Naive B cell (primary cell): ENCODE measurements around the gene SMCP. TPM values are rescaled to one million over a fixed set of nuclear protein-coding genes. Genes with fewer than 3 reads are reported as not detected.

Experiments used
- ATAC-seq, 2 donors: fragments of 150-1000 bp; cut with Tn5 transposase; 2 replicates each; pipeline ENCODE4 v1.10.0; 2021; ENCODE audit warnings: low read depth in 2 of 2, mild to moderate bottlenecking in 2 of 2, moderate library complexity in 2 of 2
- DNase-seq: peaks from one replicate; pipeline ENCODE4 v3.0.0; 2022
- H3K27ac Mint-ChIP-seq, 6 donors: one replicate each; pipeline ENCODE4 v1.8.0; 2020 to 2022; ENCODE audit warnings: mild to moderate bottlenecking in 6 of 6, mixed read lengths in 6 of 6, moderate library complexity in 5 of 6, inconsistent platforms in 2 of 6
- H3K27me3 Mint-ChIP-seq, 3 donors: one replicate each; pipeline ENCODE4 v1.8.0; 2021 to 2022; ENCODE audit warnings: mixed read lengths in 3 of 3, mild to moderate bottlenecking in 1 of 3
- H3K36me3 Mint-ChIP-seq, 2 donors: one replicate each; pipeline ENCODE4 v1.8.0; 2020 to 2022; ENCODE audit warnings: mixed read lengths in 2 of 2, inconsistent platforms in 1 of 2, mild to moderate bottlenecking in 1 of 2
- H3K4me1 Mint-ChIP-seq, 3 donors: one replicate each; pipeline ENCODE4 v1.8.0; 2020 to 2022; ENCODE audit warnings: mixed read lengths in 3 of 3, inconsistent platforms in 1 of 3, mild to moderate bottlenecking in 1 of 3, moderate library complexity in 1 of 3
- H3K4me3 Mint-ChIP-seq, 8 donors: one replicate each; pipeline ENCODE4 v1.8.0; 2020 to 2022; ENCODE audit warnings: mild to moderate bottlenecking in 8 of 8, mixed read lengths in 8 of 8, moderate library complexity in 8 of 8, inconsistent platforms in 2 of 8
- H3K9me3 Mint-ChIP-seq, 7 donors: one replicate each; pipeline ENCODE4 v1.8.0; 2020 to 2022; ENCODE audit warnings: mixed read lengths in 7 of 7, mild to moderate bottlenecking in 5 of 7, inconsistent platforms in 2 of 7, moderate library complexity in 1 of 7
- polyA plus RNA-seq, 6 donors: library from polyadenylated mRNA; unstranded; fragments of 300-500 nt; fragmentation: Illumina TruSeq; gene quantifications; one replicate each; pipeline ENCODE4 v1.2.3, GENCODE V29; 2021; ENCODE audit warnings: low read depth in 6 of 6

Gene SMCP
- polyA plus RNA-seq, result not detected

DNA sequence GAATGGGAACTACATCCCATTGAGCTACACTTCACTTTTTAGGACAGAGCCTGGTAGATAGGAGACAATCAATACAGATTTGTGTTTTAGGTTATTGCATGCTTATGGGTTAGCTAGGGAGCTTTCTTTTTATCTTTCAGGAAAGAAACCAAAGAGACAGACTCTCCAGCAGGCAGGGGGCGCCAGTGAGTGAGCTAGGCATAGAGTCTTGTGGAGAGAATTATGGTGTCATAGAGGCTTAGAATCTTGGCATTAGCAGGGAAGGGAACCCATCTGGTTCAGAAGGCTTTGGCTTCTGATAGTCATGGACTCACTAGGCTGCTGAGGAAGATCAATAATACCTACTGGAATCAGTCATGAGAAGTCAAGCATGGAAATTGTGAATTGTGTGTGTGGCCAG lies at the start of gene SMCP:
Gene SMCP (plus strand): TSS at position 281 of the 400 bp plus-strand sequence. CDS start 6,101 bp downstream, outside the sequence.
- ATAC-seq (no peak), DNase-seq (no peak)
- no peak within 1 kb of the TSS for H3K4me3 Mint-ChIP-seq
- H3K36me3 Mint-ChIP-seq, result no peaks in the 10 kb centered on the region
- H3K27ac Mint-ChIP-seq, result peak within 1 kb of the TSS in 1 of 6 donors; percentile 8
- H3K27me3 Mint-ChIP-seq, result peaks cover 29 to 54% (median 35%) of the 10 kb centered on the region in 3 donors
- H3K4me1 Mint-ChIP-seq, result peaks cover 0 to 3% (median 0%) of the 10 kb centered on the region in 3 donors
- peaks cover 0 to 2% (median 0%) of the 10 kb centered on the region in 7 donors for H3K9me3 Mint-ChIP-seq

DNA sequence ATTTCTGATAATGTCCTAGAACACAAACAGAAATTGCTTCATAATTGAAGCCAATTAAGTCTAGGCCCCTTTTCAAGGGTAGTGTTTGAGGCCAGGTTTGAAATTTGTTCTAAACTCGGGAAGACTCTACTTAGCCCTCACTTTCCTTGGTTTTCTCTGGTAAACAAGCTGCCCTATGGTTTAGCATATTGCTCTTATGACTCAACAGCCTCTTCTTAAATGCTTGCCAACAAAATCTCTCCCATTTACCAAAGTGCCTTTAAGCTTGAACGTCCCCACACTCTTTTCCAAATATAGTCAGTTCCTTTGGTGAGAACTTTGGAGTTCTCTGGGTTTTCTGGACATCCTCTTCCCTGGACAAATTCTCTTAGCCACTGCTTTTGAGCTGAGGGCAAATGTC lies 41.3 kb upstream of the SMCP start:
- H3K27ac Mint-ChIP-seq, result no peak overlapping the region
- DNase-seq, result no peak
- peaks cover 10 to 24% (median 15%) of the 10 kb centered on the region in 3 donors for H3K27me3 Mint-ChIP-seq
- H3K4me1 Mint-ChIP-seq, result no peaks in the 10 kb centered on the region
- peaks cover 0 to 9% (median 7%) of the 10 kb centered on the region in 7 donors for H3K9me3 Mint-ChIP-seq
- H3K4me3 Mint-ChIP-seq, result no peak overlapping the region
- H3K36me3 Mint-ChIP-seq, result no peaks in the 10 kb centered on the region
- ATAC-seq, result no peak

DNA sequence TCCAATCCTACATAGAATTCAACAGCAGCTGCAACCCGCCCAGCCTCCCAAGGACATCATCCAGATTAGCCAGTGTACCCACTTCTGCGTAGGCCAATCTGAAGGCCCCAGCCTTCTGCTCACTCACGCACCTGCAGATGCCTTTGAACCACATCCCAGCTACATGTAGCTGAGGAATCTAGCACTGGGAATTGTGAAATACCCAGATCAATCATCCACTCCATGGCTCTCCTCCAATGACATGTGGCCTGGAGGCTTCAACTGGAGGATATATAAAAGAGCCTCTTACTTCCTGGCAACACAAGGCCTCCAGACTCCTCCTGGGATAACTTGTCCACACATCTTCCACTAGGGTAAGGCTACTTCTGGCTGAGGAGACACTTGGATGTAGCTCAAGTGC lies 35.6 kb upstream of the SMCP start, which contains the start of gene LCE6A:
Gene LCE6A (plus strand): TSS at position 301 of the 400 bp plus-strand sequence. CDS start 665 bp downstream, outside the sequence.
- H3K9me3 Mint-ChIP-seq, result no peaks in the 10 kb centered on the region
- ATAC-seq, result no peak
- no peaks in the 10 kb centered on the region for H3K4me1 Mint-ChIP-seq
- no peak for DNase-seq
- peaks cover 0 to 4% of the 10 kb centered on the region in 2 donors for H3K36me3 Mint-ChIP-seq
- no peak within 1 kb of the TSS for H3K4me3 Mint-ChIP-seq
- H3K27me3 Mint-ChIP-seq, result peaks cover 20 to 33% (median 32%) of the 10 kb centered on the region in 3 donors
- peak within 1 kb of the TSS in 1 of 6 donors; percentile 12 for H3K27ac Mint-ChIP-seq

DNA sequence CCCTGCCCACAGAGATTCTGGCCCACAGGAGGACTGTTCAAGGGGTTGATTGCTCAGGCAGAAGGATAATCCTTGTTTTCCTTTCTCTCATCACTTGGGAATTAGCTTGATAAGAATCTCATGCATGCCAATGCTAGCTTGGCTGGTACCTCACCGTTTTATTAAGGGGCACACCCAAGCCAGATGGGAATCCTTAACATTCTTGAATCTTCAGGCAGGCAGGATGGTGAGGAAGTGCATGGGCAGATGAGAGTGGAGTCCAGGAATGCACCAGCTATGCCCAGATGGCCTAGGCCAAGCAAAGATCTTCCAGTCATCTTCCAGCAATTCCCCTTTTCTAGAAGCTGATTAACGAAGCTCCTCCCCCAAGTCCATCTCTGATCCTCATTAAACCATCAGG lies 22.5 kb upstream of the SMCP start:
- Mint-ChIP-seq H3K27me3 (peaks cover 5 to 23% (median 22%) of the 10 kb centered on the region in 3 donors), H3K4me3 (no peak overlapping the region), H3K36me3 (no peaks in the 10 kb centered on the region), H3K4me1 (no peaks in the 10 kb centered on the region), H3K9me3 (no peaks in the 10 kb centered on the region), H3K27ac (no peak overlapping the region)
- DNase-seq, result no peak
- ATAC-seq, result no peak

DNA sequence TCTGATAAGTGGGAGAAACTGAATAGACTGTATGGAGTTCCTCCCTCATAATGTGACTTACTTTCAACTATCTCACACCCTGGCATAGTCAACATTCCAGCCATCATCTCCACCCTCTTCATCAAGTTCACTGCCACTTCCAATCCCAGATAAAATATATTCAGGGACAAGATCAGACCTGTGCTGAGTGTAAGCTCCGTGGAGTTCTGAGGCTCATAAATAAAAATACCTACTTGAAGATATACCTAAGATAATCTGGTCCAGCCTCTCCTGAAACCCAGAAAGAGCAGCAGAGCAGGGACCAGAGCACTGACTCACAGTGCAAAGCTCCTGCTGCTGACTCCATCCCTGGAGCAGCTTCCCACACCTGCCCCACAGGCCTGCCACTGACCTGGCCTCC lies 20.1 kb upstream of the SMCP start:
- ATAC-seq (no peak), DNase-seq (no peak)
- peaks cover 16 to 23% (median 21%) of the 10 kb centered on the region in 3 donors for H3K27me3 Mint-ChIP-seq
- H3K27ac Mint-ChIP-seq, result no peak overlapping the region
- no peak overlapping the region for H3K4me3 Mint-ChIP-seq
- no peaks in the 10 kb centered on the region for H3K4me1 Mint-ChIP-seq
- no peaks in the 10 kb centered on the region for H3K9me3 Mint-ChIP-seq
- no peaks in the 10 kb centered on the region for H3K36me3 Mint-ChIP-seq

- Mint-ChIP-seq H3K4me3 (no peak within 1 kb of the TSS), H3K27me3 (peaks cover 12 to 21% (median 16%) of the 10 kb centered on the region in 3 donors), H3K27ac (peak within 1 kb of the TSS in 1 of 6 donors; percentile 17)
Observed at GRCh38 chr1:152859696-152860095, 18.4 kb upstream of the SMCP start, which contains the start of gene LCE7A. Gene LCE7A (plus strand): TSS chr1:152859996. CDS start chr1:152860698, 702 bp downstream.

DNA sequence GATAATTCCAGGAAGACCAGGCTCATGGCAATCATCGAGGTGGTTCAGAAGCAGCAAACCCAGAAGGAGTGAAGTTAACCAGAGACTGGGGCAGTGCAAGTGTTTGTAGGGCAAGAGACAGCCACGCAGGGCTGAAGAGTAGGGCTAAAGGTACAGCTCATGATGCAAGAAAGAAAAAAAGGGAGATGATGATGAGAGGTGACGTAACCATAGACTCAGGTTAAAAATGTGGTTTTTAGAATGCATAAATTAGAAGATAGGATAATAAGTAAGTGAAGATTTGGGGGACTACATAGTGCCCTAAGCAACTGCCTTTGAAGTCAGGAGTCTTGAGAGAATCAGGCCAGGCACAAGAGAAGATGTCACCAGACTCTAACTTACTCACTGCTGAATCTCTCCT lies 18.0 kb upstream of the SMCP start:
- no peak overlapping the region for H3K4me3 Mint-ChIP-seq

More at GRCh38 chr1:152859696-152860095, 18.4 kb upstream of the SMCP start, which contains the start of gene LCE7A:
- no peaks in the 10 kb centered on the region for H3K9me3 Mint-ChIP-seq
- no peaks in the 10 kb centered on the region for H3K4me1 Mint-ChIP-seq
- DNase-seq, result no peak
- H3K36me3 Mint-ChIP-seq, result no peaks in the 10 kb centered on the region
- ATAC-seq, result no peak

DNA sequence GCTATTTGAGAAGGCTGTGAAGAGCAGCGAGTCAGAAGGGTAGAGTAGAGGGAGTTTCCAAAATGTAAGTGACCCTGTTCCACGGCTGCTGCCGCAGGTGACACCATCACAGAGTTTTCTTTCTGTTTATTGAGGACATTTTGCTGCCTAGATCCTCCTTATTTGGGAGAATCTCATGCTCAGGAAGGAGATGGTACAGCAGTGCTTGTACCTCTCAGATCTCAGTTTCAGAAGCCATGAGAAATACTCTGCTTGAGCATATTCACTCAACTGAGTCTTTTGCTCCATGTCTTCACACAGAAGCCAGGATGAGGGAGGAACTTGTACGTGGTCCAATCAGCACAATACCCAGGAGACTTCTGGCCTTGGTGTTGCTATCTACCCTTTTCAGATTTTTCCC lies 16.7 kb upstream of the SMCP start:
- H3K27me3 Mint-ChIP-seq, result peaks cover 12 to 21% (median 16%) of the 10 kb centered on the region in 3 donors
- H3K36me3 Mint-ChIP-seq, result no peaks in the 10 kb centered on the region
- no peak overlapping the region for H3K27ac Mint-ChIP-seq
- no peak for DNase-seq
- H3K4me1 Mint-ChIP-seq, result no peaks in the 10 kb centered on the region
- no peaks in the 10 kb centered on the region for H3K9me3 Mint-ChIP-seq
- no peak overlapping the region for H3K4me3 Mint-ChIP-seq
- no peak for ATAC-seq

More for the DNA sequence above, 18.0 kb upstream of the SMCP start:
- Mint-ChIP-seq H3K27ac (no peak overlapping the region), H3K4me1 (no peaks in the 10 kb centered on the region), H3K27me3 (peaks cover 12 to 21% (median 16%) of the 10 kb centered on the region in 3 donors), H3K9me3 (no peaks in the 10 kb centered on the region), H3K36me3 (no peaks in the 10 kb centered on the region)
- DNase-seq (no peak), ATAC-seq (no peak)

DNA sequence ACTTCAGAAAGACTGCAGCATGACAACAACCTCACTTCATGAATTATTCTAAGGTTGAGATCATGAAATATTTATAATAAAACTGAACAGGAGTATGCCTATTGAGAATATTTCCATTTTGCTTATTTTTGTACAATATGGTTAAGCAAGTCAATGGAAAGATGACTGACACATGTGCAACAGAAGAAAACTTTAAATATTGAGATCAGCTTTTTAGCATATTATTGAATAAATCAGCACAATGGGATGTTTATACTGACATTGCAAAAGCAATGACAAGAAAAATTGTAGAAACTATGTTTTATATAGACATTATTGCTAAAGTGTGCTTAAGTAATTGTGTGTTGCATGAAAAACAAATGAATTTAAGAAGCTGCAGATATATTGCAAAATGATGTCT lies 13.7 kb upstream of the SMCP start:
- H3K9me3 Mint-ChIP-seq, result no peaks in the 10 kb centered on the region
- peaks cover 0 to 16% (median 11%) of the 10 kb centered on the region in 3 donors for H3K27me3 Mint-ChIP-seq
- ATAC-seq (no peak), DNase-seq (no peak)
- H3K36me3 Mint-ChIP-seq, result no peaks in the 10 kb centered on the region
- H3K27ac Mint-ChIP-seq, result no peak overlapping the region
- H3K4me3 Mint-ChIP-seq, result no peak overlapping the region
- H3K4me1 Mint-ChIP-seq, result no peaks in the 10 kb centered on the region

DNA sequence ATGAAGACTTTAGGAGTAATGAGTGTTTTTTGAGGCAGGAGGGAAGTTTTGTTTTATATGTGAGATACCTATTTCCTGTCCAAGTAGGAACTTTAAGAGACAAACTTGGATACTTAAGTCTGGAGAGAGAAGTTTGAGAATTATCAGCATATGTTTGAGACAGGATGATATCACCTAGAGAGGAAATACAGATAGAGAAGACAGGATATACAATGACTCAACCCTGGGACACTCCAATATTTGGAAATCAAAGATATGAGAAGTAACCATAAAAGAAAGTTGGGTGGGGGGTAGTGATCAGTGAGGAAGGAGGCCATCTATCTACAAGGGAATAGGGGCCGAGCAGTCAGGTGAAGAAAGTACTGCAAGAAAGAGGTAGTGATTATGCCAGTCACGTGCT lies 11.8 kb upstream of the SMCP start:
- DNase-seq, result no peak
- Mint-ChIP-seq H3K36me3 (no peaks in the 10 kb centered on the region), H3K4me3 (no peak overlapping the region), H3K27ac (no peak overlapping the region), H3K9me3 (no peaks in the 10 kb centered on the region), H3K4me1 (no peaks in the 10 kb centered on the region), H3K27me3 (peaks cover 0 to 14% (median 2%) of the 10 kb centered on the region in 3 donors)
- ATAC-seq, result no peak

DNA sequence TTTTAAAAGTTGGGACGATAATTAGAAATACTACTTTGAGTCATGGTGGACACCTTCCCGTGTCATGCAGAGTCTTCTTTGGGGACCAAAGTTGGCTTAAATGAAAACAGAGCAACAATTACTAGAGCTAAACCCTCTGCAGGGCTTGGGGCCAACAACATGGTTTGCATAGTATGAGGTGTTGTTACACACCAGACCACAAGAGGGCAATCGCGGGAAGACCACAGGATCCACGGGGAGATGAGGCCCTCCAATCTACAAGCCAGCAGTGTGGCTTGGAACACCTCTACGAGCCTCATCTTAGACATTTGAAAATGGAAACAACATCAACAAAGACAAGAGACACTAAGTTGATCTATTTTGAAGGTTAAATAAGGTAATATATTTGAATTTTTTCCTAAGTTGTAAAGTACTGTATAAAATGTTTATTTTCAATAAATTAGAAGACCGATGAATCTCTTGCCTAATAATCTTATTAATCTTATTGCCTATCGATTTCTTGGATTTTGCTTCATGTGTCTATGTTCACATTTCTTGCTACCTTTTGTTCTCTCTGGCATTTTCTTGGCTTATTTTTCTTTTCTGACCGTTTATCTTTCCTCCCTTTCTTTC lies 8.2 kb upstream of the SMCP start:
- no peak for ATAC-seq
- no peak overlapping the region for H3K27ac Mint-ChIP-seq

DNA sequence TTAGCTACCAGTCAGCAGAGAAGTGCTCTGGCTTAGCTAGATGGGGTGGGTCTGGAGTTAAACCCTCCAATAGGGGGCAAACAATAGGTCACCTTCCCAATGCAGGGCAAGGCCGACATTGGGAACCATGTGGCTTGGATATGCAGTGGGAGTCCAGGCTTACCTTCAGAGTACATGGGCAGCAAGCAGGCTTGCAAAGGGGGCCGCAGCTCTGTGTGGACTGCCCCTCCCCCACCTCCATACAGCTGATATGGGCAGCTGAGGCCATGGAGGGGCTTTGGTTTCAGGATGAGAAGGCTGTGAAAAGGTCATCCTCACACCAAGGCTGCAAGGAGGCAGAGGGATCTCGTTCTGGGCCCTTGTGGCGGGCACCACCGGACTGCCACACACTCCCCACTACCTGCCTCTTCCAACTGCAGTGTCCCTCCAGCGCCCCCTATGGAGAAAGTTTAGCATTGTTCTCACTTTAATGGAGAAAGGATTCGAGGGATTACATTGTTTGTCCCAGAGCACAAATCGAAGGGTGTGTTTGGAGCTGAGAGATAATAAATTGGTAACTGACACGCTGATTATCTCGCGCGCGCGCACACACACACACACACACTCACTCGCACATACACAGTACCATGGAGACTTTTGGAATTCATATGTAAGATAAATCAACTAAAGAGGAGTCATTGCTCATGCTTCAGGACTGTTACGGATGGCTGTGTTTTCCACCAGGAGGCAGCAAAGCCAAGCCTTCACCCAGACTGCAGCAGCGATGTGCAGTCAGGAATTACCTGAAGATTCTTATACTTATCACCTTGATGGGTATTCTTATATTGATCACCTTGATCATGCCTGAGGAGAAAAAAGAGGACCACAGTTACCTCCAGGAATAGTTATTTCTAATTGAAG lies 7.0 kb upstream of the SMCP start:
- H3K9me3 Mint-ChIP-seq, result no peaks in the 10 kb centered on the region
- DNase-seq (no peak), ATAC-seq (no peak)
- H3K36me3 Mint-ChIP-seq, result no peaks in the 10 kb centered on the region
- peaks cover 12 to 31% (median 23%) of the 10 kb centered on the region in 3 donors for H3K27me3 Mint-ChIP-seq
- H3K4me3 Mint-ChIP-seq, result no peak overlapping the region
- H3K27ac Mint-ChIP-seq, result no peak overlapping the region
- no peaks in the 10 kb centered on the region for H3K4me1 Mint-ChIP-seq

More for the DNA sequence above, 8.2 kb upstream of the SMCP start:
- H3K36me3 Mint-ChIP-seq, result no peaks in the 10 kb centered on the region
- DNase-seq, result peak; percentile 20
- no peaks in the 10 kb centered on the region for H3K9me3 Mint-ChIP-seq
- H3K27me3 Mint-ChIP-seq, result peaks cover 2 to 26% (median 14%) of the 10 kb centered on the region in 3 donors
- H3K4me3 Mint-ChIP-seq, result no peak overlapping the region
- no peaks in the 10 kb centered on the region for H3K4me1 Mint-ChIP-seq

- no peak overlapping the region for H3K27ac Mint-ChIP-seq
- H3K27me3 Mint-ChIP-seq, result peaks cover 17 to 35% (median 26%) of the 10 kb centered on the region in 3 donors
- ATAC-seq (no peak), DNase-seq (no peak)
- H3K4me1 Mint-ChIP-seq, result no peaks in the 10 kb centered on the region
- H3K36me3 Mint-ChIP-seq, result no peaks in the 10 kb centered on the region
- H3K4me3 Mint-ChIP-seq, result peak overlapping the region in 1 of 8 donors; percentile 67
- H3K9me3 Mint-ChIP-seq, result no peaks in the 10 kb centered on the region
Observed at GRCh38 chr1:152871731-152872126, 6.4 kb upstream of the SMCP start.
